NB4 (cell line): ENCODE measurements around the gene NLGN4X.

ENCODE experiments used
- DNase-seq: peaks from one replicate; pipeline ENCODE4 v3.0.0; 2010; ENCODE audit warnings: low read depth
- H3K4me3 ChIP-seq: one replicate; pipeline ENCODE4 v1.5.1; 2011; ENCODE audit warnings: mild to moderate bottlenecking, low read depth, low read length, moderate library complexity
- CTCF ChIP-seq: IDR thresholded peaks from one replicate; pipeline ENCODE4 v1.5.1; 2012; ENCODE audit warnings: low read depth, low read length
- MYC ChIP-seq: IDR thresholded peaks from 2 replicates; pipeline ENCODE4 v1.6.1; 2011; ENCODE audit warnings: low read depth, low read length
- POLR2A ChIP-seq: IDR thresholded peaks from 2 replicates; pipeline ENCODE4 v1.6.1; 2011; ENCODE audit warnings: mild to moderate bottlenecking; ENCODE audit not compliant: insufficient read length; ENCODE audit errors: extremely low read depth
- TF ChIP-seq, protein P1 (sequence below): IDR thresholded peaks from 2 replicates; pipeline ENCODE4 v1.6.1; 2011; ENCODE audit warnings: low read depth, low read length

NLGN4X gene

GRCh38 chrX:6223516-6223915 lies 5.2 kb downstream of the NLGN4X start:
- DNase-seq: no peak
- H3K4me3 ChIP-seq: no peak overlapping the region
- no peak for TF ChIP-seq MYC
- TF ChIP-seq, protein P1, sequence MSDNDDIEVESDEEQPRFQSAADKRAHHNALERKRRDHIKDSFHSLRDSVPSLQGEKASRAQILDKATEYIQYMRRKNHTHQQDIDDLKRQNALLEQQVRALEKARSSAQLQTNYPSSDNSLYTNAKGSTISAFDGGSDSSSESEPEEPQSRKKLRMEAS: no peak
- no peak for TF ChIP-seq CTCF
- TF ChIP-seq POLR2A: no peak

GRCh38 chrX:6210230-6210629 lies 18.4 kb downstream of the NLGN4X start:
- H3K4me3 ChIP-seq: no peak overlapping the region
- DNase-seq: no peak
- TF ChIP-seq CTCF (no peak), MYC (no peak), POLR2A (no peak)
- TF ChIP-seq, protein P1: no peak

DNA sequence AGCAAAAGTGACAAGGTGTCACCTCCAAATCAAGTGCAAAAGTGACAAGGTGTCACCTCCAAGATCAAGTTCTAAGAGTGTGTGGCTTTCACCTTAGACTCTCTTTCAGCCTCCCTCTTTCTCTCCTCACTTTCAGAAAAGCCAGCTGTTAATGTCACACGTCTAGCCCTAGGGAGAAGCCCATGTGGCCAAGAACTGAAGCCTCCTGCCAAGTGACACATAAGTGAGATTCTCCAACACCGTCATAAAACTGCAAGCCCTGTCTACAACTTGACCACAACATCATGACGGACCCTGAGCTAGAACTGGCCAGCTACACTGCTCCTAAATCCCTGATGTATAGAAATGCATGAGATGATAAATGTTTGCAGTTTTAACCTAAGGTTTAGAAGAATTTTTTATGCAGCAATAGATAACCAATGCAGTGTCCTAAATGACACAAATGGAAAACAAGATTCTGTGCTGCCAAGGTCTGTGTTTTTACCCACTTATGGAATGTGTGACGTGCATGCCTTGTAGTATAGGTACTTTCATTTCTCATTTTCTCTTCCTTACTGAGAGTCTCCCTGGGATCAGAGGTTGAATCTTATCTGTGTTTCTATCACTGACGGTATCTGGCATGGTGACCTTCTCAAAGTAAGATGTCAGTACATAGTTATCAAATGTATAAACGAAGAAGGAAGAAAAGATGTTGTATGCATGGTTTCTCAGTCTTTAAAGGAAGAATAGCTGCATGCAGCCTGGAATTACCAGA lies 25.0 kb downstream of the NLGN4X start:
- no peak overlapping the region for H3K4me3 ChIP-seq
- TF ChIP-seq MYC (no peak), POLR2A (no peak), CTCF (no peak)
- TF ChIP-seq, protein P1: no peak
- DNase-seq: no peak

GRCh38 chrX:6199486-6199885 lies 29.2 kb downstream of the NLGN4X start:
- DNase-seq: no peak
- no peak overlapping the region for H3K4me3 ChIP-seq
- TF ChIP-seq, protein P1: no peak
- TF ChIP-seq CTCF: no peak
- no peak for TF ChIP-seq POLR2A
- TF ChIP-seq MYC: no peak

DNA sequence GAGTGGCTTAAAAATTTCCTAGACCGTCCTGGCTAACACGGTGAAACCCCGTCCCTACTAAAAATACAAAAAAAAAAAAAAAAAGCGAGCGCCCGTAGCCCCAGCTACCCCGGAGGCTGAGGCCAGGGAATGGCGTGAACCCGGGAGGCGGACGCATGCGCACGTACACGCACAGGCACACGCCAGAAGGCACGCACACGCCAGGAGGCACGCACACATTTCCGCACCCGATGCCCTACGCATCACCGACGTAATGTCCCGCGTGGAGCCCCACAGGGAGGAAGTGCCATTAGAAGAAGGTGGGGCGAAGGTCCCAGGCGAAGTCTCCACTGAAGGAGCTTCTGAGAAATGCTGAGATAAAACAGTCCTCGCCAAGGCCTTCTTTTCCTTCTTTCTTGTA lies 41.4 kb downstream of the NLGN4X start:
- H3K4me3 ChIP-seq: no peak overlapping the region
- DNase-seq: no peak
- TF ChIP-seq MYC: no peak
- no peak for TF ChIP-seq POLR2A
- TF ChIP-seq CTCF: no peak
- TF ChIP-seq, protein P1: no peak
